8988T (cell line): ENCODE measurements around the gene SLC39A11.
"Not testable (repeated sequence)": the region's sequence is repeated elsewhere in the genome, so short reads cannot be mapped to it uniquely, and the experiment has no call there.

Source experiments
- DNase-seq: peaks from one replicate; pipeline ENCODE4 v3.0.0; 2011

Gene SLC39A11

DNA sequence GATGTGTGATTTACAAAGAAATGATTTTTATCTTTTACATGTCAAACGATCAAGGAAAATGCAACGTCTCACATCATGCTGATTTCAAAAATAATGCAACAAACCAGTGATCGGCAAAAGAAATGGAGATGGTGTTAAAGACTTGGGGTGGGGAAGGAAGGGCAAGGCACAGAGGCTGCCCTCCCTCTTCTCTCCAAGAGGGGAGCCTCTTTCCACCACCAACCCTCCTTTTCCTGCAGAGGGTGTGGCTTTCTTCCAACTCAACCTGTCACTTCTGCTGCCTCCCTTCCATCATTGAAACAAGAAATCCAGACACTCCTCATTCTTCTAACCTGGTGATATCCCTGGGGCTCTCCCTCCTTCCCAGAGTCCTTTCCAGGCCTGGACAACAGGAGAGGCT, 320.8 kb downstream of the SLC39A11 start:
- DNase-seq, result no peak

DNA sequence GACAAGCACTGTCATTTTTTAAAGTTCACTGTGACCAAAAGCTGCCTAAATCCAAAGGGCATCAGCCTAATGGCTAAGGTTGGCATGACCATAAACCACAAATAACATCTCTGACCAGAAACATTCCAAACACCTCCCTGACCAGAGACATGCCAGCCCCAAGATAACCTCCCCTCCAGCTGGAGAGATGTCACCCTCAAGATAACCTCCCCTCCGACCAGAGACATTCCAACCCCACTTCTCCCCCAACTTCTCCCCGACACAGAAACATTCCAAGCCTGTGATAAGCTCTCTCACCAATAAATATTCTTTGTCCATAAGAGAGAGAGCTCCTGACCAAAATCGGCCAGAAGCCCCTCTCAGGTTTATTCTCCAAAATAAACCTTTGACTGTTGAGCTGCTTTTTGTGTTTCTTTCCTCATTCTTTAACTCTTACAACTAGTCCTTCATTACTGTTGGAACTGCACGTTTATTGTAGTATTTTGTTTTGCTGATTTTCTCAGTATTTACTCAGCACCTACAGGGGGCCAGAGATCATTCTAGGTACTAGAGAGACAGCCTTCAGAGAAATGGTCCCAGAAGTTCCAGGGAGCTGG, 325.6 kb downstream of the SLC39A11 start:
- no peak for DNase-seq

DNA sequence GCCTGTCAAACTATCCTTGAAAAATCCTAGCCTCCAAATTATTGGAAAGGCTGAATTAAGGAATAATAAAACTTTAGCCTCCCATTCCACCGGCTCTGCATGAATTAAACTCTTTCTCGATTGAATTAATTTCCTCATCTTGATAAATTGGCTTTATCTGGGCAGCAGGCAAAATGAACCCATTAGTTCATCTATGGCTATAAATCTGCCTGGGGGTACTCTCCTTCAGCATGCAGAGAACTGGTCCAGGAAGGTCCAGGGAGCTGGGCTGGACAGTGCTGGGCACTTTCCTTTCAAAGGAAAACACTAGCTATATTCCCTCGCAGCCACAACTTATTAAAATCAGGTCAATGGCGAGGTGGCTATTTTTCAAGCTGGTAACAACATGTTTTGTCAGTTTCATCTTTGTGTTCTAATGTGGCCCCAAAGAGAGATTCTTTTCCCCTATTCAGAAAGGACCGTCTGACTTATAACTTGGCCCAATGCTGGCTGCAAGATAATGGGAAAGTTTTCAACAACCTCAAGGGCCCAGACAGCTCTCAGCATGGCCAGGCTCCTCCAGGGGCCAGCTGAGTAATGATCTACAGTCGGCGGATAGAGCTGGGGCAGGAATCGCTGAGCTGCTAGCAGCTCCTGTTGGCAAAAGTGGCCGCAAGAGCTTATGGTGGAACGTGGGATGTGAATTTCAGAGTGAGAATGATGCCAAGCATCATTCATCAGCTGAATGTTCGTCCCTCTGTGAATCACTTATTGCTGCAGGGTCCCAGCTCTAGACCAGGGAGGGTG, 326.9 kb downstream of the SLC39A11 start:
- DNase-seq, result no peak

DNA sequence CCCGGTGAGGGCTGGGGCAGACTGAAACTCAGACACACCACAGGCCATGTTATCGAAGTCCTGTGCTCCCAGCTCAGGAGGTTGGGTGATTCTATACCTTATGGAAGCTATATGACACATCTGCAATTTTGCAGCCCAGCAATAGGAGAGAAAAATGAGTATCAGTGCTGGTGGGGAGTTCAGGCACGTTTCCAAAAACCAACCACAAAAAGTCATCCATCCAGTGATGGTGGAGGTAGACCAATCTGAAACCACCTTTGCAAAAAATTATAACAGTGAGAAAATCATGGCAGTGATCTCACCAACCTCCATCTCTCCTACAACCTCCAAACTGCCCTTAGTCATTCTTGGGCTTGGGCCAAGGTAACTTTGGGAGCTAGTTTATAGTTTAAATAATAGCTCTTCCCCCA, 327.9 kb downstream of the SLC39A11 start:
- DNase-seq, result no peak

DNA sequence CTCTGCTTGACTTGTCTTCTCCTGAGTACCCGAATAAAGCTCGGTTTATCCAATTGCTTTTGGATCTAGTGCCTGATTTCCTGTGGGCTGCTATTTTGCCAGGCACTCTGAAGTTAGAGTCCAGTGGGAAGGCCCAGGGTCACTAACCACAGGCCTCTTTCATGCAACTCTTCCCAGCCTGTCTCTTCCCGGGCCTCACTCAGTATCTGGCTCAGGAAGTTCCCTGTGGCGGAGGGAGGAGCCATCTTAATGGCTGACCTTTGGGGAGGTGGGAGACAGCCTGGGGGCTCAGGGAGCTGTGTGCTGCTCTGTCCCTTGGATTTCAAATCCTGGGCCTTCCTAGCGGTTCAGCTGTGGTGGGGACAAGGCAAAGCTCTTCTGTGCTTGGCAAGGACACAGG, 328.5 kb downstream of the SLC39A11 start:
- DNase-seq, result no peak

DNA sequence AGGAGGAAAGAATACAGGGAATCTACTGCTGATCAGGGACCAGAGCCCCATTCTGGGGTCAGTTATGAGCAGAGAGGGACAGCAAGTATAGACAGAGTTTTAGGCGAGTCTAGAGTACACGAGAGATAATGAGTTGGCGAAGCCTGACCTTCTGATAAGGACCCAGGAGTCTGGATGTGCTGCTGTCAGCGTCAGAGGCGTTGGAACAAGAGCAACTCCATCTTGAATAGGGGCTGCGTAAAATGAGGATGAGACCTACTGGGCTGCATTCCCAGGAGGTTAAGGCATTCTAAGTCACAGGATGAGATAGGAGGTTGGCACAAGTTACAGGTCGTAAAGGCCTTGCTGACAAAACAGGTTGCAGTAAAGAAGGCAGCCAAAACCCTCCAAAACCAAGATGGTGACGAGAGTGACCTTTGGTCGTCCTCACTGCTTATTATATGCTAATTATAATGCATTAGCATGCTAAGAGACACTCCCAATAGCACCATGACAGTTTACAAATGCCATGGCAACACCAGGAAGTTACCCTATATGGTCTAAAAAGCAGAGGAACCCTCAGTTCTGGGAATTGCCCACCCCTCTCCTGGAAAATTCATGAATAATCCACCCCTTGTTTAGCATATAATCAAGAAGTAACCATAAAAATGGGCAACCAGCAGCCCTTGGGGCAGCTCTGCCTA, 330.5 kb downstream of the SLC39A11 start:
- not testable (repeated sequence) for DNase-seq

DNA sequence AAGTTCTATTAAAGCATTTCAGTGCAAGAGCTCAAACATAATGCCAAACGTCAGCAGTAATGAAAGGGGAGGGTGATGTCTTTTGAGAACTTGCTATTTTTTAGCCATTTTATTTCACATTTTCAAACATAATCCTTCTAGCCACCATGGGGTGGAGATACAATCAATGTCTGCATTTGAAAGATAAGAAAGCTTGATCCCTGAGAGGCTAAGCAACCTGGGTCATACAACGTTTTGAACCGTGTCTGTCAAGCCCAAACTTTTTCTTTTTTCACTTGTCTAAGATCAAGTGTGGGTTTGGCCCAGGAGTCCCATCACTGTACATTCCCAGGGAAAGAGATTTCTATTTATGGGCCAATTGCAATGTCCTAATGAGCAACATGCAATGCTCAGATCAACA, 331.1 kb downstream of the SLC39A11 start:
- no peak for DNase-seq

DNA sequence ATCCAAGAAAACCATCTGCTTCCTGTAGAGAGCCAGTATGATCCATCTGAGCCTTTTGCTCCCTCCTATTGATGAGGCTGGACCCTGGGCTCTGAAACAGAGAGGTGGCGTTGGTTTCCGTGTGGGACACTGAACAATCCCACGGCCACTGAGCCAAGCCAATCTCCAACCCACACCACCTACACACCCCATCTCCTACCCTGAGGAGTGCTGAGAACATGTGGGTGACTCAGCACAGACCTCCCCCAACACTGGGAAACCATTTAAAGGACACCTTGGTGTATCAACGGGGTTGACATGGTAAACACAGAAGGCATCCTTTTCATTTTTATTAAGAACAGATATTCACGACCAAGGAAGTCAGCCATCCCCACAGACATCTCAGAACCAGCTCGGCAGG, 332.1 kb downstream of the SLC39A11 start:
- no peak for DNase-seq

DNA sequence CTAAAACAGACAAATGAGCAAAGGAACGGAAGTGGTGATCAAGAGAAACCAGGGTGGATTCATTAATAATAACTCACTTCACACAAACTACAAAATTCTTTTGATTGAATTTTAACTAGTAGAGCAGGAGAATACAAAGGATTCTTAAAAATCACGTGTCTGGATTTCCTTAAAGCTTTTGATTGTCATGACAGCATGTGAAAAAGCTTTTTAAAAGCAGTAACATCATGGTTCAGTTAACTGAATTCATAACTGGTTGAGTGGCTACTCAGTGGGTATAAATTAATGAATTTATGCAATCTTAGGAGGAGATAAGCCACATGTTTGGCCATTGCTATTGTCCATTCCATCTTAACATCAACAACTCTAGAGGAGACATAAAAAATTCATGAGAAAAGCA, 333.2 kb downstream of the SLC39A11 start:
- no peak for DNase-seq

DNA sequence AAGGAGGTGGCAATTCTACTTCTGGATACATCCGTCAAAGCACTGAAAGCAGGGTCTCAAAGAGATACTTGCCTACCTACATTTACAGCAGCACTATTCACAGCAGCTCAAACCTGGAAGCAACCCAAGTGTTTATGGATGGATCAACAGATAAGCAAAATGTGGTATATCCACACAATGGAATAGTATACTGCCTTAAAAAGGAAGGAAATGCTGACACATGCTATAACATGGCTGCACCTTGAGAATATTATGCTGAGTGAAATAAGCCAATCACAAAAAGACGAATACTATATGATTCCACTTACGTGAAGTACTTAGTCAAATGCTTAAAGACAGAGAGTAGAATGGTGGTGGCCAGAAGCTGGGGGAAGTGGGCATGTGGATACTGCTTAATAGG, 336.2 kb downstream of the SLC39A11 start:
- no peak for DNase-seq

DNA sequence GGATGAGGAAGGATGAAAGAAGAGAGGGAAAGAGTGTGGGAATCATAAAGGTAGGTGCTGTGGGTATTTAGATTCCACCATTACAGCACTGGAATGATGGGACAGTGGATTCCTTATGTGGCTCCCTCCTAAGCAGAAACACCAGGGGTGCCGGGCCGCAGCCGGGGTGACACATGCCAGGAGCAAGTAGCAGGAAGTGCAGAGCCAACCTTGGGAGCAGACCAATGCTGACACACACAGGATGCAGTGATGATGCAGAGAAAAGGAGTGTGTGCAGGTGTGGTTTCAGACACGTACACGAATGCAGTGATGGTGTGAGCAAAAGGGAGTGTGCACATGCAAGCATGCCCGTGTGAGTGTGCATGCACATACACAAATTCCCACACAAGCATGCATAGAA, 338.0 kb downstream of the SLC39A11 start:
- no peak for DNase-seq

DNA sequence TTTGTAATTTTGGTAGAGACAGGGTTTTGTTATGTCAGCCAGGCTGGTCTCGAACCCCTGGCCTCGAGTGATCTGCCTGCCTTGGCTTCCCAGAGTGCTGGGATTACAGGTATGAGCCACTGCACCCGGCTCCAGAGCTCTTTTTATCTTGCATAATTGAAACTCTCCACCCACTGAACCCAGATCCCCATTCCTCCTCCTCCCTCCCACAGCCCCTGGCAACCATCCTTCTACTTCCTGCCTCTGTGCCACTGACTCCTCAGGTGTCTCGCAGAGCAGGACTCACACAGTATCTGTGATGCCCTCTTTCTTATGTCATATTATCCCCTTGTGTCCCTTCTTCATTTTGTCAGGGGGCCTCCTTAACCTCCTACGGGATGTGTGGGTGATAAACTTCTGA, 340.7 kb downstream of the SLC39A11 start:
- no peak for DNase-seq

DNA sequence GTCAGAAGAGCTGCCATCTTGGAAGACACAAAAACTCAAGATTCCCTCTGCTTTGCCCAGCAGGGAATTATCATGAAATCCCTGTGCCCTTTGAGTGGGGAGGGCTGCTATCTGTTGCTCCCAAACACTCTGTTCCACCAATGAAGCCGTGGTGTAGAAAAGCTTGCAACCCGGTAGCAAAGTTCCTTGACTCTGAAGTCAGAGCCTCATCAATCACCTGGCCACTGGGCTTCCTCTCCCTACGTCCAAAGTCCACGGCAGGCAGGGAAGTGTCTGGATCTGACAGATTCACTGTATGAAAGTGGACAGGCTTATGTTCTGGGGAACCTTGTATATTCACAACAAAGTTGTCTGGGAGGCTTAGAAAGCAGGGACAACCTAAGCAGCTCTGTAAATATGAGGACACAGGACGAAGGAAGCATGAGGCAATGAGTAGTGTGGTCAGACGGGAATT, 343.3 kb downstream of the SLC39A11 start:
- no peak for DNase-seq

DNA sequence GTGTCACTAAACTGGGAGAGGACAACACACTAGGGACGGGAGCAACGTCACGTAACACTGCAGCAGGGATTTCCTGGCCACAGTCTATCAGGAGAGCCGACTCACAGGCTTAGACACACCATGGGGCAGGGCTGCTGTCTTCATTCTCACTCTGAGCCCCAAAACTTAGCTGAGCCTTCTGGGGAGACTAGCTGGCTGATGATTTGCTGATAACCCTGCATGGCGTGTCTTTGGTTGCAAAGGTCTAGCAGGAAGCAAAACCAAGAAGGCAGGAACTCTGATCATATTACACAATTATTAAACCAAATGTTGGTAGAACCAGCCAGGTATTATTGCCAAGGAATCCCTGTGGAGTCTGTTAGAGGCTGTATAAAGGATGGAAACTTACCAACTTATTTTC, 345.0 kb downstream of the SLC39A11 start:
- DNase-seq, result no peak

DNA sequence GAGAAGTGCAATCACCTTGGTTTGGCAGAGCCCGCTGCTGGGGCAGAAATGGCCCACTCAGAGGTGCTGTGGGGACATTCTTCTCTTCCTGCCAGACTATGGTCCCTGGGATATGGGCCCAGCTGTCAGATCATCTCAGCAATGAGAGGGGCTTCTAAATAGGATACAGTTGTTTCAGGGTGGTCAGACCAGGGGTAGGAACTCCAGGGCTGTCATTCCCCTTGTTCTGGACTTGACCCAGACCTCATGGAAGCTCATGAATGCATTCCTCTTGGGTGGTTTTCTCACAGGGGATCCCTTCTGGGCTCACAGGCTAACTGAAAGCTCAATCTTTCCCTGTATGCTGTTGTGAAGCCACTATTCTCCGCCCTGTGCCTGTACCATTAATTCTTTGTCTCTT, 347.2 kb downstream of the SLC39A11 start:
- DNase-seq, result no peak

DNA sequence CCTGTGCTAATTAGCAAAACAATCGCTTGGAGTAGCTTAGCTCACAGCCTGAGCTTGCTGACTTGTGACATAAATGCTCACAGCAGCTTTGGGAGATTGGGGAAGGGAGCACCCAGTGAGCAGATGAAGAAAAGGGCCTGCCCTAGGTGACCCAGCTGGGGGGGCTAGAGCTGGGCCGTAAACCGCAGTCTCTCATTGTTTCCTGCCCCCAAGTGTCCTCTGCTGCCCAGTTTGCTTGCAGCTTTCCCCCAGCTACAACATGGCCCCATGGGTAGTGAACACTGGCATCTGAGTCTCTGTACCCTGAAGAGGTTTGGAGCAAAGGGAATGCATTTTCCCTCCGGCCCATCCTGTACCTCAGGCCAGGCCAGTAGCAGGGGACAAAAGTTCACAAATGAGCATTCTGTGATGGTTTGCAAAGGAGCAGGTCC, 349.4 kb downstream of the SLC39A11 start:
- no peak for DNase-seq

DNA sequence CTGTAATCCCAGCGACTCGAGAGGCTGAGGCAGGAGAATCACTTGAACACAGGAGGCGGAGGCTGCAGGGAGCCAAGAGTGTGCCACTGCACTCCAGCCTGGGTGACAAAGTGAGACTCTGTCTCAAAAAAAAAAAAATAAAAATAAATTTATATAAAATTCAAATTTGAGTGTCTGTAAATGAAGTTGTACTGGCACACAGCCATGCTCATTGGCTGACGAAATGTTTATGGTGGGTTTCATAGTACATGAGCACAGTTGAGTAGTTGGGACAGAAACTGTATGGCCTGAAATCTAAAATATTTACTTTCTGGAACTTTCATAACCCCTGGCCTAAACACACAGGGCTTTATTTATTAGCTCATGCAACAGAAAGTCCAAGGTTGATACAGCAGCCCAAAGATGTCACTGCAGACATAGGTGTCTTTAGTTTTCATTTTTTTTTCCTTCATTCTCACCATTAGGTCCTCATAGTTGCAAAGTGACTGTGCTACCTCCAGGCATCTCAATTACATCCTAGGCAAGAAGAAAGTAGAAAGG, 355.3 kb downstream of the SLC39A11 start:
- no peak for DNase-seq

DNA sequence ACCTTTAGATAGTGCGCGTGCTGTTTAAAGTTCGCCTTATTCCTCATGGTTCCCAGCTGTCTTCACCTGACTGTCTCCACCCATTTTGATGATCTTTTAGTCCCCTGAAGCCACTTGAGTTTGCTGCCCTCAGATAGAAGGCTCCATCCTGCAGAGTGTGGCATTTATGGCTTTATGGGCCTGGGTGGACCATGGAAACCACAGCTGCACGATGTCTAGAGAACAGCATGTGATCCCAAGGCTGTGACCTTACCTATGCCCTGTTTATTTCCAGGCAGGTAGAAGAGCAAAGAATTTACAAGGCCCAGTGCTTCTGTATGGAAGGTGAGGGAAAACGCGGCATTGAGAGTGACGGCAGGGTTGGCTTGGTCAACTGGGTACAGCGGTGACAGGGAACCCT, 356.9 kb downstream of the SLC39A11 start:
- no peak for DNase-seq

DNA sequence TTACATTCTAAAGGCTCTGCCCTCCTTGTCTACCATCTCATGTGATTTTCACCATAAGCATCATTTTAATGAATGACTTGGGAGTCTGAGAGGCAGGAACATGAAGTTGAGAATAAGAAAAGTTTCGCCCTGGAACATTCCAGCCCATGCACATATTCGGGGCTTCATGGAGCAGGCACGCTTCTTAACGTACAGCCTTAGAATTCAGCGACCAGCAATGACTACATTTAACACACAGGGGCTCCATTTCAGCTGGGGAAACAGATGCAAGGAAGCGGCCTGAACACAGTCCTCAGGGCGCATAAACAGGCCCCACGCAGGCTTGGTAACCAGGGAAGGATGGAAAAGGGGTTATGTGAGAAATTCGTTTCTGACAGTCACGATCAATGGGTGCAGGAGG, 357.4 kb downstream of the SLC39A11 start:
- DNase-seq, result no peak

DNA sequence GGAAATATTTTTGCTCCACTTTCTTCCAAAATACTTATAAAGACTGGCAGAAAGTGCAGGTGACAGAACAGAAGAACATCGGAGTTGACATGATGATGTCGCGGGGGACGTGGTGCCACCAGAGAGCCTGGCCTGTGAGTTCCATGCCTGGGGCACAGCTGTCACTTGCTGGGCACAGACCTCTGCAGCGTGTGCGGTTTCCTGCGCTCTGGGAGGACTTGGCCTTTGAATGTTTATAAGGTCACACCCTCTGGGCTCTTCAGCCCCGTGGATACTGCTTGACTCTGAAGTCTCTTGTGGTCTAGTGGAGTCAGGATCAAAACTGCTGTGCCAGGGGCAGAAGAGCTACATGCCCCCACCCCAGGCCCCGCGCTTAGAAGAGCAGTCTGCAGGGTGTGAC, 357.9 kb downstream of the SLC39A11 start:
- DNase-seq, result no peak

DNA sequence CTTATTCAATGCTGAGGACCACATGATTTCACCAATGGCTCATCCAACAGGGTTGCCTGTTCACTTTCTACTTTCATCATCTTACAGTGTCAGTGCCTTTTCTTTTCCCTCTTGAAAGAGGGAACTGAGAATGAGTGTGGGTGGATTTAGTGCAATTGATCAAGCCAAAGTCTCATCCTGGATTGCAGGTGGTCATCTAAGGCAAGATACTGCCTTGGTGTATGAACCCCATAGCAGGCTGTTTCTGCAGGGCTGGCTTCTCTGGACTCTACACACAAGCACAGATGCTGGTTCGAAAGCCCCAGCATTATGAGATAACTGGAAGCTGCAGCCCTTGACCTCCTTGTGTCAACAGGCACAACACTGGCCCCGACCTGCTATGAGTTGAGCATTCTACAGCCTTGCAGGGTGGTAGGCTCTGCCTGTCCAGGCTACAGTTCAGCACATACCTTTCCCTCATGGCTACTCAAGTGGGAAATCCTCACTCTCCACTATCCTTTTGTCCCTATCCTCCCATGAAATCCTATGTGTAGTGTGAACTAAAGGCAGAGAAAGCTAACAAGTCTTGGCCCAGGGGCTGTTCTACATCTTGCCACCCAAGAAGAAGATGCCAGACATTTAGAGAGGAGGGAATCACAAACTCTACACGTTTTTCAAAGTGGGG, 358.7 kb downstream of the SLC39A11 start:
- no peak for DNase-seq

DNA sequence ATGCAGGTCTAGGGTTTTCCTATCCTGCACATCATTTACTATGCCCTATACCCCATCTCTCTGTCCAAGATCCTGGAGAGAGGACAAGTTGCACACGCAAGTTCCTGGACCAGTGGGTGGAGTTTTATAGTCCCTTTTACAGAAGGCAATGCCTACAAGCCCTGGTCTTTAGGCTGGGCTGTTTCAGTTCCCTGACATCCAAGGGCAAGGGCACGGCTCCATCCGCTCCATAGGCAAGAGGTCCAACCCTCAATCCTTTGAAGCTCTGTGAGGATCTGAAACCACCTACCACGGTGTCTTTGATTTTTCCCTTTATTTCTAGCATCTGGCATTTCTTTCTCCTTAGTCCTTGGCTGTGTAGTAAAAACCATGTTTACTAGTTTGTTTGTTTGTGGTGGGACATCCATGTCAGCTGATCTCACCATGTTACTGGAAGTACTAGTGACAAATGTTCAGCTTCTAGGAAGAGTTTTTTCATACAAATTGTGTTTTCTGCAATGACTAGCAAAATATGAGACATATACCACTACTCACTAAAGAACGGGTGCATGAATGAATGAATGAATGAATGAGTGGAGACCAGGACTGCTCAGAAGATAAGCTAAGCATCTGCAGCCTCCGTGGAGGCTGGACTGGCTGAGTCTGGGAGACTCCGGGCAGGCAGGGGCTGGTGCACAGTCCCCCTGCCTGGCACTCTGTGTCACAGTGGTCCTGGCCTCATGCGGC, 359.4 kb downstream of the SLC39A11 start:
- no peak for DNase-seq

DNA sequence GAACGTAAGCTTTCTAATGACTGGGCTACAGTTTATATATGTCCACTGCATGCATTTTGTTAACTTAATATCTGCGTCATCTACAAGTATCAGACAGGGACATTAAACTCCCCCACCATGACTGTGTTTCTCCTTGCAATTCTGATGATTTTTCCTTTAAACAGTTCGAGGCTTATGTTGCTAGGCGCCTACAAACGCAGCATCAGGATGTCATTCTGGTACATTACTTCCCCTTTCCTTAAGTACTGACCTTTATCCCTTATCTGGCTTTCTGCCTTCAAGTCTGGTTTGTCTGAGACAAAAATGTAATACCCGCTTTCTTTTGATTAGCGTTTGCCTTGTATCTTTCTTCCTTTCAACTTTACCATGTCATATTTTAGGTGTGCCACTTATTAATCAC, 362.4 kb downstream of the SLC39A11 start:
- DNase-seq, result no peak
